Measurements from ENCODE around the gene CAPN11. TPM values are rescaled to one million over a fixed set of nuclear protein-coding genes. Genes with fewer than 3 reads are reported as not detected.
"Not testable (repeated sequence)": the region's sequence is repeated elsewhere in the genome, so short reads cannot be mapped to it uniquely, and the experiment has no call there.

Gene CAPN11
- total RNA-seq, 1 experiment from 2014 or later, result 0.97 TPM

- no peaks in the 10 kb centered on the region for H3K4me1 ChIP-seq
- H3K27me3 ChIP-seq, result no peaks in the 10 kb centered on the region
- no peaks in the 10 kb centered on the region for H3K9me3 ChIP-seq (replicated peaks)
- no peaks in the 10 kb centered on the region; the same call in 1 of the 2 replicates for H3K36me3 ChIP-seq
- no peak overlapping the region for H3K27ac ChIP-seq
- no peak for DNase-seq
- no peak overlapping the region for H3K4me3 ChIP-seq
These were observed 15.8 kb upstream of the CAPN11 start for GRCh38 chr6:44142835-44143234.

- H3K4me1 ChIP-seq, result no peaks in the 10 kb centered on the region
- no peaks in the 10 kb centered on the region for H3K9me3 ChIP-seq (replicated peaks)
- no peak for DNase-seq
- no peaks in the 10 kb centered on the region; the same call in 1 of the 2 replicates for H3K36me3 ChIP-seq
- H3K27me3 ChIP-seq, result no peaks in the 10 kb centered on the region
- no peak overlapping the region for H3K27ac ChIP-seq
- H3K4me3 ChIP-seq, result no peak overlapping the region
These were observed 14.9 kb upstream of the CAPN11 start for GRCh38 chr6:44143731-44144130.

GRCh38 chr6:44144536-44144935 is 14.1 kb upstream of the CAPN11 start:
- H3K4me1 ChIP-seq; H3K27me3 ChIP-seq; H3K36me3 ChIP-seq; H3K4me3 ChIP-seq; DNase-seq; H3K27ac ChIP-seq; H3K9me3 ChIP-seq (replicated peaks): not testable (repeated sequence)

- H3K9me3 ChIP-seq (replicated peaks), result no peaks in the 10 kb centered on the region
- no peaks in the 10 kb centered on the region; the same call in 1 of the 2 replicates for H3K36me3 ChIP-seq
- no peak overlapping the region for H3K27ac ChIP-seq
- no peak for DNase-seq
- no peaks in the 10 kb centered on the region for H3K4me1 ChIP-seq
- no peaks in the 10 kb centered on the region for H3K27me3 ChIP-seq
- H3K4me3 ChIP-seq, result no peak overlapping the region
These were observed 12.8 kb upstream of the CAPN11 start for GRCh38 chr6:44145839-44146238.

GRCh38 chr6:44146685-44147084 is 11.9 kb upstream of the CAPN11 start:
- Histone ChIP-seq H3K36me3 (no peaks in the 10 kb centered on the region; the same call in 1 of the 2 replicates), H3K4me1 (no peaks in the 10 kb centered on the region), H3K27me3 (no peaks in the 10 kb centered on the region), H3K9me3 (replicated peaks) (no peaks in the 10 kb centered on the region), H3K4me3 (no peak overlapping the region), H3K27ac (no peak overlapping the region)
- DNase-seq, result no peak

GRCh38 chr6:44147256-44147655 is 11.4 kb upstream of the CAPN11 start:
- Histone ChIP-seq H3K9me3 (replicated peaks) (no peaks in the 10 kb centered on the region), H3K27me3 (no peaks in the 10 kb centered on the region), H3K36me3 (no peaks in the 10 kb centered on the region; the same call in 1 of the 2 replicates), H3K4me3 (no peak overlapping the region), H3K27ac (no peak overlapping the region), H3K4me1 (no peaks in the 10 kb centered on the region)
- no peak for DNase-seq

GRCh38 chr6:44148306-44148705 is 10.3 kb upstream of the CAPN11 start:
- no peak overlapping the region for H3K27ac ChIP-seq
- H3K4me3 ChIP-seq, result no peak overlapping the region
- no peak for DNase-seq
- H3K4me1 ChIP-seq, result no peaks in the 10 kb centered on the region
- H3K27me3 ChIP-seq, result no peaks in the 10 kb centered on the region
- H3K9me3 ChIP-seq (replicated peaks), result no peaks in the 10 kb centered on the region
- no peaks in the 10 kb centered on the region; the same call in 1 of the 2 replicates for H3K36me3 ChIP-seq

- Histone ChIP-seq H3K4me1 (no peaks in the 10 kb centered on the region), H3K36me3 (no peaks in the 10 kb centered on the region; the same call in 1 of the 2 replicates), H3K9me3 (replicated peaks) (no peaks in the 10 kb centered on the region), H3K27ac (no peak overlapping the region), H3K4me3 (no peak overlapping the region), H3K27me3 (no peaks in the 10 kb centered on the region)
- DNase-seq, result no peak
These were observed 9.1 kb upstream of the CAPN11 start for GRCh38 chr6:44149369-44150012.

- DNase-seq, result no peak
- no peak overlapping the region for H3K27ac ChIP-seq
- H3K36me3 ChIP-seq, result no peaks in the 10 kb centered on the region; the same call in 1 of the 2 replicates
- H3K9me3 ChIP-seq (replicated peaks), result no peaks in the 10 kb centered on the region
- H3K27me3 ChIP-seq, result no peaks in the 10 kb centered on the region
- H3K4me3 ChIP-seq, result no peak overlapping the region
- no peaks in the 10 kb centered on the region for H3K4me1 ChIP-seq
These were observed 8.2 kb upstream of the CAPN11 start for GRCh38 chr6:44150317-44150917.

- H3K27me3 ChIP-seq, result no peaks in the 10 kb centered on the region
- no peaks in the 10 kb centered on the region for H3K36me3 ChIP-seq
- no peak overlapping the region for H3K4me3 ChIP-seq
- DNase-seq, result no peak
- H3K27ac ChIP-seq, result no peak overlapping the region
- H3K4me1 ChIP-seq, result no peaks in the 10 kb centered on the region
- H3K9me3 ChIP-seq (replicated peaks), result no peaks in the 10 kb centered on the region
These were observed 7.1 kb upstream of the CAPN11 start for GRCh38 chr6:44151348-44152108.

- H3K4me3 ChIP-seq, result no peak overlapping the region
- no peaks in the 10 kb centered on the region for H3K9me3 ChIP-seq (replicated peaks)
- no peaks in the 10 kb centered on the region for H3K27me3 ChIP-seq
- no peaks in the 10 kb centered on the region for H3K4me1 ChIP-seq
- no peak overlapping the region for H3K27ac ChIP-seq
- no peaks in the 10 kb centered on the region for H3K36me3 ChIP-seq
- DNase-seq, result no peak
These were observed 6.5 kb upstream of the CAPN11 start for GRCh38 chr6:44152109-44152461.

GRCh38 chr6:44152533-44152932 is 6.1 kb upstream of the CAPN11 start:
- H3K4me3 ChIP-seq, result no peak overlapping the region
- no peak for DNase-seq
- no peak overlapping the region for H3K27ac ChIP-seq

GRCh38 chr6:44154067-44154466 is 4.6 kb upstream of the CAPN11 start:
- no peak for DNase-seq
- Histone ChIP-seq H3K27ac (no peak overlapping the region), H3K9me3 (replicated peaks) (no peaks in the 10 kb centered on the region)

More at GRCh38 chr6:44152533-44152932, 6.1 kb upstream of the CAPN11 start:
- H3K9me3 ChIP-seq (replicated peaks), result no peaks in the 10 kb centered on the region
- H3K36me3 ChIP-seq, result no peaks in the 10 kb centered on the region
- no peaks in the 10 kb centered on the region for H3K4me1 ChIP-seq
- H3K27me3 ChIP-seq, result no peaks in the 10 kb centered on the region

GRCh38 chr6:44156494-44157151 is 2.0 kb upstream of the CAPN11 start:
- H3K27me3 ChIP-seq, result no peaks in the 10 kb centered on the region
- DNase-seq, result no peak
- no peaks in the 10 kb centered on the region for H3K9me3 ChIP-seq (replicated peaks)
- H3K36me3 ChIP-seq, result no peaks in the 10 kb centered on the region
- no peak overlapping the region for H3K4me3 ChIP-seq
- peaks cover 3% of the 10 kb centered on the region for H3K4me1 ChIP-seq
- H3K27ac ChIP-seq, result no peak overlapping the region

More at GRCh38 chr6:44154067-44154466, 4.6 kb upstream of the CAPN11 start:
- H3K36me3 ChIP-seq, result no peaks in the 10 kb centered on the region
- no peaks in the 10 kb centered on the region for H3K27me3 ChIP-seq
- no peaks in the 10 kb centered on the region for H3K4me1 ChIP-seq
- no peak overlapping the region for H3K4me3 ChIP-seq

- H3K27me3 ChIP-seq, result no peaks in the 10 kb centered on the region
- no peak overlapping the region for H3K4me3 ChIP-seq
- no peak for DNase-seq
- no peak overlapping the region for H3K27ac ChIP-seq
- peaks cover 8% of the 10 kb centered on the region for H3K4me1 ChIP-seq
- no peaks in the 10 kb centered on the region for H3K9me3 ChIP-seq (replicated peaks)
- no peaks in the 10 kb centered on the region for H3K36me3 ChIP-seq
These were observed 1.5 kb upstream of the CAPN11 start for GRCh38 chr6:44157152-44157521.

Data from SJCRH30 (cell line).